Head of caudate nucleus (tissue), 42 donors: ENCODE measurements around the gene CSNK1G2.

Experiments
- DNase-seq, 42 donors: peaks; one replicate each; pipeline versions ENCODE4 v3.0.0 to v3.0.0-alpha.2; 2020 to 2021; ENCODE audit warnings: mixed read lengths in 7 of 42
- intact Hi-C: fragments of 100-400 bp; cut with DNase I; formaldehyde crosslinking; loops from one replicate; pipeline ENCODE4 v1.15.0; 2022

The CSNK1G2 gene

GRCh38 chr19:1998712-1999708, 58.0 kb downstream of the CSNK1G2 start:
- no peak for DNase-seq
- intact Hi-C loops, result no loop called here

GRCh38 chr19:1999856-2000515, 59.0 kb downstream of the CSNK1G2 start:
- intact Hi-C loops, result no loop called here
- DNase-seq, result peak in 12 of 42 donors; percentile 10 to 55 (median 40)

GRCh38 chr19:2003874-2004273, 62.9 kb downstream of the CSNK1G2 start:
- no peak for DNase-seq
- intact Hi-C loops, result no loop called here

- no peak for DNase-seq
- intact Hi-C loops, result loop anchor here (10.0 kb wide), 1 partner anchor 55 kb away; no protein-coding TSS in a partner anchor
These were observed 69.2 kb downstream of the CSNK1G2 start for GRCh38 chr19:2010135-2010668.

GRCh38 chr19:2011169-2011568, 70.2 kb downstream of the CSNK1G2 start:
- DNase-seq, result no peak
- intact Hi-C loops, result loop anchor here (10.0 kb wide), 1 partner anchor 56 kb away; no protein-coding TSS in a partner anchor

- intact Hi-C loops, result loop anchor here (10.0 kb wide), 1 partner anchor 58 kb away; no protein-coding TSS in a partner anchor
These were observed 72.1 kb downstream of the CSNK1G2 start for GRCh38 chr19:2012941-2013682.

GRCh38 chr19:2013683-2013961, 72.7 kb downstream of the CSNK1G2 start:
- intact Hi-C loops, result loop anchor here (10.0 kb wide), 1 partner anchor 59 kb away; no protein-coding TSS in a partner anchor
- no peak for DNase-seq

More at GRCh38 chr19:2012941-2013682, 72.1 kb downstream of the CSNK1G2 start:
- no peak for DNase-seq

GRCh38 chr19:2014131-2014571, 73.2 kb downstream of the CSNK1G2 start:
- intact Hi-C loops, result loop anchor here (10.0 kb wide), 1 partner anchor 59 kb away; no protein-coding TSS in a partner anchor
- no peak for DNase-seq

- intact Hi-C loops, result loop anchor here (5.0 to 10.0 kb wide), 2 partner anchors 47 to 60 kb away; no protein-coding TSS in a partner anchor
- DNase-seq, result peak in 4 of 42 donors; percentile 20 to 43 (median 26)
These were observed 74.0 kb downstream of the CSNK1G2 start for GRCh38 chr19:2014731-2015607.

- intact Hi-C loops, result loop anchor here (5.0 to 10.0 kb wide), 2 partner anchors 47 to 61 kb away; no protein-coding TSS in a partner anchor
- DNase-seq, result peak in 38 of 42 donors; percentile 30 to 84 (median 67)
These were observed 74.6 kb downstream of the CSNK1G2 start, which contains the start of gene BTBD2 for GRCh38 chr19:2015608-2015950. Gene BTBD2 (minus strand): TSS chr19:2015714. CDS start chr19:2015703, 11 bp downstream.

GRCh38 chr19:2016041-2016807, 75.3 kb downstream of the CSNK1G2 start:
- peak; percentile 35 to 91 (median 74) for DNase-seq
- intact Hi-C loops, result loop anchor here (5.0 to 10.0 kb wide), 2 partner anchors 46 to 61 kb away; no protein-coding TSS in a partner anchor

- DNase-seq, result no peak
- intact Hi-C loops, result loop anchor here (5.0 to 10.0 kb wide), 2 partner anchors 44 to 64 kb away; no protein-coding TSS in a partner anchor
These were observed 77.8 kb downstream of the CSNK1G2 start for GRCh38 chr19:2018752-2019151.

- intact Hi-C loops, result no loop called here
- no peak for DNase-seq
These were observed 80.6 kb downstream of the CSNK1G2 start for GRCh38 chr19:2021453-2022140.

- DNase-seq, result no peak
- intact Hi-C loops, result no loop called here
These were observed 81.3 kb downstream of the CSNK1G2 start for GRCh38 chr19:2022289-2022688.

GRCh38 chr19:2026770-2027169, 85.8 kb downstream of the CSNK1G2 start:
- no peak for DNase-seq
- intact Hi-C loops, result no loop called here

- intact Hi-C loops, result no loop called here
- DNase-seq, result no peak
These were observed 86.4 kb downstream of the CSNK1G2 start for GRCh38 chr19:2027361-2027760.
